ENCODE data around the gene CAPN2.

CAPN2 gene

DNA sequence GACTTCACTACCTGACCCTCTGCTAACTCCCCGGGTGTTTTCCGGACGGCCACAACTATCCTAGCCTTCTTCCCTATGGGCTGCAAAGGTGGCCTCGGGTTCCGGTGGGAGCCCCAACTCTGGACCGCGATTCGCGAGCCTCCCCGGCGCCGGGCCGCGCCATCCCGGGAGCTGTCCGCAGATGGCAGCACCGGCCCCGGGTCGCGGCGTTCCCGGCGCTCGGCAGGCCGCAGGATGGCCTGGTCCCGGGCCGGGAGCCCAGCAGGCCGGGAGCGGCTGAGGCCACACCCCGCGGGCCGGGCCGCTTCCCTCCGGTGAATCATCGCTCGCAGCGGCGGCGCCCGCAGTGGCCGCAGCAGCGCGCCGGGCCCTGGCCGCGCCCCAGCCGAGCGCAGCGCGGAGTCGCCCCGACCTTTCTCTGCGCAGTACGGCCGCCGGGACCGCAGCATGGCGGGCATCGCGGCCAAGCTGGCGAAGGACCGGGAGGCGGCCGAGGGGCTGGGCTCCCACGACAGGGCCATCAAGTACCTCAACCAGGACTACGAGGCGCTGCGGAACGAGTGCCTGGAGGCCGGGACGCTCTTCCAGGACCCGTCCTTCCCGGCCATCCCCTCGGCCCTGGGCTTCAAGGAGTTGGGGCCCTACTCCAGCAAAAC, at the start of gene CAPN2:
CAPN2 (plus strand) TSS at position 346 of the 656 bp plus-strand sequence; CDS start at position 448, 102 bp downstream.
- DNase-seq, result peak; percentile 51

GRCh38 chr1:223662943-223663342, 49.4 kb upstream of the CAPN2 start:
- no peak for DNase-seq

DNA sequence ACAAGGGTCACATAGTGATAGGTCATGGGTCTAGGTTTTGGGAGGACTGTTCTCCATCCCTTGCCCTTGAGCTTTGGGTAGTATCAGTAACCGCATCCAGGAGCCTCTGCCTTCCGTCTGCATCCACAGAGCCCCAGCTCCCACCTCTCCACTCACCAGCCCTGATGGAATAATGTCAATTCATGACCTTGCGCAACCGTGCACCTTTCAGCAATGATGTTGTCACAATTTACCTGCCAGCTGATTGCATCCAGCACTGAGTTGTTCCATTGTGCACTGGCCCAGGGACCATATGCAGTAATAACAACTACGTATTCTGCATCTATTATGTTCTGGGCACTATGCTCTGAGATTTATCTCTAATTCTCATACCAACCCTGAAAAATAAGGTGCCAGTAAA, 48.2 kb upstream of the CAPN2 start:
- DNase-seq, result no peak

GRCh38 chr1:223665592-223666312, 46.6 kb upstream of the CAPN2 start, which contains the start of gene CAPN8:
TSS of gene CAPN8 (minus strand) at chr1:223665701. CDS start at chr1:223665646, 55 bp downstream.
- no peak for DNase-seq

- DNase-seq, result no peak
Observed at GRCh38 chr1:223667484-223668182, 44.7 kb upstream of the CAPN2 start.

GRCh38 chr1:223669003-223669795, 43.1 kb upstream of the CAPN2 start:
- no peak for DNase-seq

DNA sequence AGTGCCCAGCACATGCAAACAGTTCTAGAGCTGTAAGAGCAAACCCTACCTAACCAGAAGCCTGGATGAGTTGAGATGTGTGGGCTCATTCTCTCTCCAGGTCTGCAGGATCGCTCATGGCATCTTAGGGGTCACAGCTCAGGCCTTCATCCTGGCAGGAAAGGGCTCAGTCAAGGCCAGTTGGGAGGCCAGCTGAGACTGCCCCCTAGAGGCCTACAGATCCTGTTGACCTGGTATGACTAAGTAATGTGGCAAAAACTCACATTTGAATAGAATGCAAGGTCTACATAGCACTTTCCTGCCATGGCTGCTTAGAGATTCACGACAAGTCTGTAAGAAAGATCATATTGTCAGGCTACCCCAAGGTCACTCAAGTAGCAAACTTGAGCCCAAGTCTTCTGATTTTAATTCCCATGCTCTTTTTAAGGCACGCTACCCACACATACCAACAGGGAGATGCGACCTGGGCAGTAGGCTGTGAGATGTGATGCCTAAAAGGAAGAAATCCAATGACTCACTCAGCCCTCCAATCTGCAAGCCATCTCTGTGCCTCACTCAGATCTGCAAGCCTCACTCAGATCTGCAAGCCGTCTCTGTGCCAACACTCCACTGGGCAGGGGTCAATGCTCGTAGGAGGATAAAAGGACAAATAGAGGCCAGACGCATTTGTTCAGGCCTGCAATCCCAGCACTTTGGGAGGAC, 41.7 kb upstream of the CAPN2 start:
- DNase-seq, result peak; percentile 10

DNA sequence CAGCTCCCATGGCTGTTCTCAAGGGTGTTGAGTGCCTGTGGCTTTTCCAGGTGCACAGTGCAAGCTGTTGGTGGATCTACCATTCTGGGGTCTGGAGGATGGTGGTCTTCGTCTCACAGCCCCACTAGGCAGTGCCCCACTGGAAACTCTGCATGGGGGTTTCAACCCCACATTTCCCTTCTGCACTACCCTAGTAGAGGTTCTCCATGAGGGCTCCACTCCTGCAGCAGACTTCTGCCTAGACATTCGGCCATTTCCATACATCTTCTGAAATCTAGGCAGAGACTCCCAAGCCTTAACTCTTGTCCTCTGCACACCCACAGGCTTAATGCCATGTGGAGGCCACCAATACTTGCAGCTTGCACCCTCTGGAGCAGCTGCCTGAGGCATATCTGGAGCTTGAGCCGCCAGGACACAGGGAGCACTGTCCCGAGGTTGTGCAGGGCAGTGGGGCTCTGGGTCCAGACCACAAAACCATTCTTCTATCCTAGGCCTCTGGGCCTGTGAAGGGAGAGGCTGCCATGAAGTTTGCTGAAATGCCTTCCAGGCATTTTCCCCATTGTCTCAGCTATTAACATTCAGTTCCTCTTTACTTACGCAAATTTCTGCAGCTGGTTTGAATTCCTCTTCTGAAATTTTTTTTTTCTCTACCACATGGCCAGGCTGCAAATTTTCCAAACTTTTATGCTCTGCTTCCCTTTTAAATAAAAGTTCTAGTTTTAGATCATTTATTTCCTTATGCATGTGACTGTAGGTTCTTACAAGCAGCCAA, 38.0 kb upstream of the CAPN2 start:
- DNase-seq, result no peak

DNA sequence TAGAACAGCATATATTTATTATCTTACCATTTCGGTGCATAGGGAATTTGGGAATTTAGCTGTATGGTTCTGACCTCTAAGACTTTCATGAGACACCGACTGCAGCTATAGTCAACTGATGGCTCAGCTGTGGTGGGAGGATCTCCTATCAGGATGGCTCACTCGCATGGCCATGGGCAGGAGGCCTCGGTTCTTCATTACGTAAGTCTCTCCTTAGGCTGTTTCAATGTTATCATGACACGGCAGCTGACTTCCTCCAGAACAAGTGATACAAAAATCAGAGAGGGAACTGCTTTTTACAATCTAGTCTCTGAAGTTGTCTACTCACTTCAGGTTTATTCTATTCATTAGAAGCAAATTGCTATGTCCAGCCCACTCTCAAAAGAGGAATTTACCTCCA, 33.5 kb upstream of the CAPN2 start:
- no peak for DNase-seq

DNA sequence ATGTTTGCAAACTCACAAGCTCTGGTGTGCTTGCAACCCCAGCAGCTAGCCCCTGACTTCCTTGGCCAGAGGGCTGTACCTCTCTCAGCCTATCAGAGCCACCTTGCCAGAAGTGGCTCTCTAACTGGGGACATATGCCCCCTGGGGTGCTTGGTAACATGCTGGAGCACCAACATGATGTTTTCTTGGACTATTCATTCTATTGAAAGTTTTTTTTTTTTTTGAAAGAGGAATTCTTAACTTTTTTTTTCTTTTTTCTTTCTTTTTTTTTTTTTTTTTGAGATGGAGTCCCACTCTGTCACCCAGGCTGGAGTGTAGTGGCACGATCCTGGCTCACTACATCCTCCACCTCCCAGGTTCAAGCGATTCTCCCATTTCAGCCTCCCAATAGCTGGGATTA, 32.2 kb upstream of the CAPN2 start:
- DNase-seq, result no peak

DNA sequence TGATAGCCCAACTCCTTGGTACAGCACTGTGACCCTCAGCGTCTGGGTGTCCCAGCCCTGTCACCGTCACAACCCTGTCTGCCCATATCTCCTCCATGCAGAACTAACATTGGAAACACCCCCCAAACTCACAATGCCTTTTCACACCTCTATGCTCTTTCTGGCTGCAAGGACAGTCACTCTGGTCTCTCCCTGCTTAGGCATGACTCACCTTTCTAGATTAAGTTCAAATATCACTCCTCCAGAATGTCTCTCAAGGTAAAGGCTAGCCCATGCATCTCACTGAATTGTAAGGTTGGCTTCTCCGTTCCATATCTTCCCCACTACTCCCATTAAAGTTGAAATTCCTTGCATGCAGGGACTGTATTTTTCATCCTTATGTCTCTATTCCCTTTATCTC, 29.8 kb upstream of the CAPN2 start:
- no peak for DNase-seq

DNA sequence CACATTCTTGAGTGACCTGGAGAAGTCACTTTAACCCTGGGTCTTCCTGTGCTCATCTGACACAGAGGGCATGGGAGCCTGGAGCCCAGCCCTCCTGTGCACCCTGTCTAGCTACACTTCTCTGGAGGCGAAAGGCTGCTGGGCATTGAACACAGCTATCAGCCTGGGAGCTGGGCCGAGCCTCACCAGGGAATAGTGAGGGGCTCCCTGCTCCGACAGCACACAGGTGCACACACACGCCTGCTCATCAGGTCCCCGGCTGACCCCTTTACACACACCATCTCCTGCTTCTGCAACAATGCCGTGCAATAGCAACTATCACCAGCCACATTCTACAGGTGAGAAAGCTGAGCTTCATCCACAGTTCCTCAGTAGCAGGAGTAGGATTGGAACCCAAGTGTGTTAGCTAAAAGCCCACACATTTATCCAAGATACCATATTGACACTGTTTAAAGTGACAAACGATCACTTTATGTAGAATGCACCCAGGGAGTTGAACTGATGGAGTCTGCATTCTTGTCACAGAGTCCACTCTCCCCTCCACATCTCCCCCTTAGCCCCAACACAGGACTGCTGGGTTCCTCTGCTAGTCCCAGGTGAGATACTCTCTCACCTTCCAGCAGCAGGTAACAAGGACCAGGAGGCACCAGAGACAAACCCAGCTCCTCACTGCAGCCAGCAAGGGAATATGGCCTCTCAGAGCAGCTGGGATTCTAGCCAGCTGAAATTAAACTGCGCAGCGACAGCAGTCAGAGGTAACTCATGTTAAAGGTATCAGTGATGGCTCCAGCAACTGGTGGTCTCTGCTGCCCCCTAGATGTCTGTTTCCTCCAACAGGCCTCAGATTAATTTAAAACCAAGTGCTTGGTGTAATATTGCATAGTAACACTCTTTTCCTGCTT, 28.5 kb upstream of the CAPN2 start:
- peak; percentile 62 for DNase-seq

DNA sequence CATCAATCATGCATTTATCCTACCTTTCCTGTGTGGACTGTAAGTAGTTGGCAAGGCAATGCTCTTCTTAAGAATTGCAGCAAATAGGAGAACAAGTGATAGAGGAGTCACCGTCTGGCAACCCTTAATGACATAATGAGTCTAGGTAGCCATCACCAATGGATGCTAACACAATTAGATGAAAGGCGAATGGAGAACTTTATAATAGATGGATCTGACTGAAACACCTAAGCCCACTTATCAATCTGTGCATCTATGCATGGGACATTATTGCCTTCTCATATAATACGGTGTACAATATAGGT, 27.9 kb upstream of the CAPN2 start:
- DNase-seq, result no peak

- no peak for DNase-seq
Observed at GRCh38 chr1:223691121-223691520, 21.2 kb upstream of the CAPN2 start.

DNA sequence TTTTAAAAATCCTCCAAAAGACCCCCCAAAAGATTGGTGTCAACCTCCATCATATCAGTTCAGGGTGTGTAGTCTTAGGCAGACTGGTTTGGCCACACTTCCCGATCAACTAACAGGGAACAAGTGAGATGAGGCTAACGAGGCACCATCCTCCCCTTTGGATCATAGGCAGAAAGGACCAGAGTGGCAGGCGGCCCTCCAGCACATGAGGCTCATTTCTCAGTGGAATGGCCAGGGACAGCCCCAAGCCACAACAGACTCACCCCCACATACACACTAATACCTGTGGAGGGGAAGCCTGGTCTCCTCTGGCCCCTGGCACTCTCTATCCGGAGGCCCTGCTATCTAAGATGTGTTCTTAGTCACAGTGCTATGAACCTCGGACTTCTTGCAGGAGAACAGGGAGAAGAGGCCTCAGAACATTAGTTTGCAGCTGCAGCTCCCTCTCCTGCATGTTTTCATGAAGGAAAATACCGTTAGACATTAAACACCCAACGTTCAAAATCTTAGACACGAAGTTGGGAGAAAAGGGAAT, 17.3 kb upstream of the CAPN2 start:
- DNase-seq, result no peak

DNA sequence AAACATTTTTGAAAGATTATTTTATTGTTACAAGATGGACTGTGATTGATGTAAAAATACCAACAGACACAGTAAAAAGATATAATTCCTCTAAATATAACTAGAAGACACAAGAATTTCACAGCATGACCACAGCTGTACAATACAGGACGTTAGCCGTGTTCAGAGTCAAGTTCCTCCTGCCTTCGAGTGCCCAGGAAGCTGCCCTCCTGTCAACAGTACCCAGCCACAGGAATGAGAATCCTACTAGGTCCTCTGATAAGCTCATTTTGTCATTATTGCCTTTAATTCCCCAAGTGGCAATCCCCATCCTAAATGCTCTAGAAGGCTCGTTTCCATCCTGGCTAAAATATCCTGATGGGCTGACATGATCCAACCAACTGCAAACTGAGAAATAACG, 16.4 kb upstream of the CAPN2 start:
- no peak for DNase-seq

GRCh38 chr1:223700388-223700918, 11.9 kb upstream of the CAPN2 start:
- no peak for DNase-seq

DNA sequence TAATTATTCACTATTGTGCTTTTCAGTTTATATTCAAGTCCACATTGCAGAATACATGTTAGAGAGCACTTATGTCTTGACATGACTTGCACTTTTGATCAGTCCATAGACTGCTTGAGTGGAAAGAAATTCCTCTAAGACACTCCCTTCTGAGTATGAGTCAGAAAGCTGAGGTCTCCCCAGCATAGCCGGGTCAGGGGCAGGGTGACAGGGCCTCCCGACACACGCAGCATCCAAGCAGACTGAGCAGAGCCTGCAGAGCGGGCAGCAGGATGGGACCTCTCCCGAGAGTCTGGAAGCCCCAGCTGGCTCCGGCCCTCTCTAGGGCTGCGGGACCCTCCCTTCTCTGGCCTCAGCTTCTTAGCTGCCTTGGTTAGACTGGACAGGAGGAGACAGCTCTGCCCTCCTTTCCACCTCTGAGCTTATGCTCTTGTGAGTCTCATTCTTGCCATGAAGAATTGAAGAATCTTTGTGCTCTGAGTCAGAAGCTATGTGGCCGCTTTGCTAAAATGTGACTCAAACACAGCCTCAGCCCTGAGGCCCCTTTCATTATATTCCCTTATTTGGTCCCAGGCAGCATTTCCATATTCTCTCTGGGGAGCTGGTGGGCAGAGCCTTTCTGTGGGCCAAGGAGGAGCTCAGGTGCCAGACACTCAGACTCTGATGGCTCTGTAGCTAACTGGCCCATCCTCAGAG, 11.2 kb upstream of the CAPN2 start:
- DNase-seq, result peak; percentile 30
